ENCODE results near the gene HTR1D.

The HTR1D gene

GRCh38 chr1:23148084-23148483, 69.2 kb downstream of the HTR1D start:
- no peaks in the 10 kb centered on the region for H3F3A ChIP-seq (ENCODE audit: low read depth)
- H3K27me3 ChIP-seq (ENCODE audit: insufficient read depth, low read length, poor library complexity, severe bottlenecking) = no peaks in the 10 kb centered on the region
- peaks cover 7% of the 10 kb centered on the region for H3K4me1 ChIP-seq (ENCODE audit: insufficient read depth, low read length, poor library complexity, severe bottlenecking)
- peaks cover 24% of the 10 kb centered on the region for H4K20me1 ChIP-seq (ENCODE audit: insufficient read depth, low read length, poor library complexity, severe bottlenecking)
- no peaks in the 10 kb centered on the region for H3K9me2 ChIP-seq (replicated peaks; ENCODE audit: low read depth, low read length)
- H3K79me2 ChIP-seq (ENCODE audit: insufficient read depth, low read length) = peaks cover 92% of the 10 kb centered on the region
- no peak overlapping the region for H2AFZ ChIP-seq (ENCODE audit: low read length)
- TF ChIP-seq CTCF (conservative IDR thresholded peaks at IDR 0.05; ENCODE audit: low read length) = no peak
- TF ChIP-seq EZH2phosphoT487 (IDR thresholded peaks at IDR 0.05; ENCODE audit: borderline replicate concordance) = no peak
- H3K36me3 ChIP-seq (ENCODE audit: insufficient read depth, low read length) = no peaks in the 10 kb centered on the region
- H3K9ac ChIP-seq (ENCODE audit: low read depth, low read length, poor library complexity, severe bottlenecking) = no peak overlapping the region
- H3K4me2 ChIP-seq (ENCODE audit: low read depth, low read length, poor library complexity, severe bottlenecking) = no peak overlapping the region
- H3K9me3 ChIP-seq (ENCODE audit: insufficient read depth, low read depth, low read length) = no peaks in the 10 kb centered on the region
- no peak overlapping the region for H3K4me3 ChIP-seq (ENCODE audit: low read length, poor library complexity, severe bottlenecking)

Data from Loucy (cell line).